GM12878 (cell line): ENCODE measurements around the gene S100A10. TPM values are rescaled to one million over a fixed set of nuclear protein-coding genes. Genes with fewer than 3 reads are reported as not detected.

Experiments
- ATAC-seq: fragments of 200-7000 bp; cut with Tn5 transposase; 3 replicates; pipeline ENCODE4 v1.9.1; 2020; ENCODE audit warnings: mild to moderate bottlenecking, moderate library complexity
- BruUV-seq: library from RNA; stranded (reverse); fragments of 400-500 nt; replicated peaks from 2 replicates; lab custom pipeline; 2021; lab: Mats Ljungman, UMichigan
- CTCF ChIA-PET: fragments of 300-600 bp; sonication (Branson Sonifier 250); formaldehyde crosslinking; extraction: SDS; loops from one replicate; lab custom pipeline; 2021; ENCODE audit warnings: inconsistent platforms; lab: Yijun Ruan, JAX
- POLR2A ChIA-PET: fragments of 350-600 bp; formaldehyde crosslinking; extraction: SDS; loops from one replicate; lab custom pipeline; 2021; ENCODE audit warnings: inconsistent platforms; lab: Charles Lee
- RAD21 ChIA-PET: fragments of 300-600 bp; sonication (Branson Sonifier 250); formaldehyde crosslinking; loops from one replicate; lab custom pipeline; 2023; ENCODE audit warnings: antibody characterized with exemption; ENCODE audit not compliant: unreplicated experiment; lab: Charles Lee
- SMC1A ChIA-PET: fragments of 300-600 bp; sonication (Branson Sonifier 250); formaldehyde crosslinking; loops from one replicate; lab custom pipeline; 2023; ENCODE audit not compliant: unreplicated experiment, uncharacterized antibody; lab: Charles Lee
- DNase-seq: peaks from one replicate; pipeline ENCODE4 v3.0.0-alpha.2; 2011; ENCODE audit warnings: low read depth, low spot score
- FAIRE-seq: peaks from 3 replicates; lab custom pipeline; 2011; peaks lifted over from hg19 to GRCh38; lab: Jason Lieb, UNC
- H2AFZ ChIP-seq: 2 replicates; pipeline ENCODE4 v1.6.0; 2011; ENCODE audit warnings: low read depth, low read length, control low read depth; ENCODE audit not compliant: control insufficient read depth
- H3K27ac ChIP-seq: 2 replicates; pipeline ENCODE4 v1.5.1; 2011; ENCODE audit warnings: control low read depth; ENCODE audit not compliant: control insufficient read depth, insufficient read depth
- H3K27me3 ChIP-seq, 2 experiments: replicated peaks in 1 of 2; 2 replicates each; pipeline versions ENCODE4 v1.6.0 to v1.6.1; 2011; ENCODE audit warnings: low read length in 1 of 2; ENCODE audit not compliant: control insufficient read depth in 2 of 2, insufficient read depth in 2 of 2
- H3K36me3 ChIP-seq, 2 experiments: 2 replicates each; pipeline ENCODE4 v1.5.1; 2011; ENCODE audit warnings: low read length in 1 of 2; ENCODE audit not compliant: control insufficient read depth in 2 of 2, insufficient read depth in 2 of 2
- H3K4me1 ChIP-seq: 2 replicates; pipeline ENCODE4 v1.6.1; 2011; ENCODE audit warnings: mild to moderate bottlenecking, low read length, moderate library complexity, mixed read lengths; ENCODE audit not compliant: control insufficient read depth, insufficient read depth
- H3K4me2 ChIP-seq: 2 replicates; pipeline ENCODE4 v1.6.0; 2011; ENCODE audit warnings: control low read depth; ENCODE audit not compliant: control insufficient read depth, insufficient read depth
- H3K4me3 ChIP-seq: fragments of 200-600 bp; sonication (generic); 2 replicates; pipeline ENCODE4 v1.5.1; 2016
- H3K79me2 ChIP-seq: 2 replicates; pipeline ENCODE4 v1.6.0; 2011; ENCODE audit warnings: low read length; ENCODE audit not compliant: control insufficient read depth, insufficient read depth
- H3K9ac ChIP-seq: 2 replicates; pipeline ENCODE4 v1.8.0; 2011; ENCODE audit warnings: low read length, control low read depth, mixed read lengths; ENCODE audit not compliant: control insufficient read depth, insufficient read depth
- H3K9me3 ChIP-seq: replicated peaks from 3 replicates; pipeline ENCODE4 v1.5.1; 2011; ENCODE audit warnings: mild to moderate bottlenecking, low read length; ENCODE audit not compliant: control insufficient read depth, insufficient read depth
- H4K20me1 ChIP-seq: 2 replicates; pipeline ENCODE4 v1.6.0; 2011; ENCODE audit not compliant: control insufficient read depth, insufficient read depth
- E2F8 ChIP-seq: fragments of 450-650 bp; IDR thresholded peaks from 2 replicates; pipeline ENCODE4 v1.6.1; 2018; ENCODE audit warnings: mild to moderate bottlenecking, low read depth, moderate library complexity; ENCODE audit not compliant: partially characterized antibody
- FOXK2 ChIP-seq: fragments of 450-650 bp; IDR thresholded peaks from 2 replicates; pipeline ENCODE4 v1.6.1; 2017; ENCODE audit warnings: mild to moderate bottlenecking, moderate library complexity
- GATAD2B ChIP-seq: fragments of 450-650 bp; conservative IDR thresholded peaks from 2 replicates; pipeline ENCODE4 v1.6.1; 2017; ENCODE audit warnings: low read depth, mild to moderate bottlenecking, moderate library complexity
- IRF5 ChIP-seq: fragments of 450-650 bp; IDR thresholded peaks from 2 replicates; pipeline ENCODE4 v1.6.1; 2017; ENCODE audit warnings: borderline replicate concordance
- MTA2 ChIP-seq: fragments of 450-650 bp; IDR thresholded peaks from 2 replicates; pipeline ENCODE4 v1.6.1; 2016; ENCODE audit warnings: low read depth, mild to moderate bottlenecking, moderate library complexity
- NR2C2 ChIP-seq: IDR thresholded peaks from 2 replicates; pipeline ENCODE4 v1.6.1; 2011; ENCODE audit warnings: borderline replicate concordance, low read depth; ENCODE audit not compliant: control insufficient read depth, insufficient read length
- PAX5 ChIP-seq: IDR thresholded peaks from 2 replicates; pipeline ENCODE4 v1.6.1; 2011; ENCODE audit warnings: low read depth, low read length, borderline replicate concordance
- PKNOX1 ChIP-seq: fragments of 450-650 bp; IDR thresholded peaks from 2 replicates; pipeline ENCODE4 v1.6.1; 2016; ENCODE audit warnings: mild to moderate bottlenecking
- ZNF592 ChIP-seq: fragments of 450-650 bp; IDR thresholded peaks from 2 replicates; pipeline ENCODE4 v1.6.1; 2017; ENCODE audit warnings: mild to moderate bottlenecking, moderate library complexity
- whole genome bisulfite sequencing: methylation state at CpG from one replicate; pipeline ENCODE4 v1.1.6; 2016; ENCODE audit warnings: low lambda C conversion rate; ENCODE audit not compliant: insufficient replicate concordance, insufficient coverage; ENCODE audit errors: missing lambda C conversion rate; 5-methylcytosine and 5-hydroxymethylcytosine counted together
- in situ Hi-C: fragments of 300-500 bp; cut with MboI; formaldehyde crosslinking; loops from 9 replicates; pipeline ENCODE4 v1.14.3; 2018; ENCODE audit warnings: mixed read lengths
- intact Hi-C: fragments of 100-400 bp; cut with micrococcal nuclease; formaldehyde crosslinking; loops from one replicate; pipeline ENCODE4 v1.14.2; 2022; ENCODE audit not compliant: unreplicated experiment
- polyA plus RNA-seq, 11 experiments: library from polyadenylated mRNA; depleted of rRNA in 4 of 11; unstranded in 6 of 11; stranded (reverse) in 5 of 11; fragments of >200 nt; fragmentation: Nextera tagmentation in 4 of 11; fragmentation: Illumina TruSeq in 1 of 11; extraction: Ambion mirVana in 4 of 11; extraction: Trizol in 1 of 11; gene quantifications; 1 replicate in 1 of 11; 2 replicates in 10 of 11; pipeline versions ENCODE4 v1.2.1 to v1.2.3, GENCODE V29; 2011 to 2016; ENCODE audit warnings: inconsistent platforms in 2 of 11, missing spikeins in 2 of 11, low read depth in 1 of 11
- total RNA-seq, 4 experiments: library from RNA; depleted of rRNA in 3 of 4; stranded (reverse); fragments of >200 nt in 3 of 4; fragmentation: Illumina TruSeq in 1 of 4; extraction: Trizol in 1 of 4; gene quantifications; 2 replicates each; pipeline versions ENCODE4 v1.2.1 to v1.2.3, GENCODE V29; 2013 to 2021

Gene S100A10
- total and polyA plus RNA-seq, 10 of the 15 experiments (the other 5 are each of a cell fraction or from before 2014, with no cell fraction given) = 0.18 to 2.8 (median 0.61) TPM; not detected in 2

DNA sequence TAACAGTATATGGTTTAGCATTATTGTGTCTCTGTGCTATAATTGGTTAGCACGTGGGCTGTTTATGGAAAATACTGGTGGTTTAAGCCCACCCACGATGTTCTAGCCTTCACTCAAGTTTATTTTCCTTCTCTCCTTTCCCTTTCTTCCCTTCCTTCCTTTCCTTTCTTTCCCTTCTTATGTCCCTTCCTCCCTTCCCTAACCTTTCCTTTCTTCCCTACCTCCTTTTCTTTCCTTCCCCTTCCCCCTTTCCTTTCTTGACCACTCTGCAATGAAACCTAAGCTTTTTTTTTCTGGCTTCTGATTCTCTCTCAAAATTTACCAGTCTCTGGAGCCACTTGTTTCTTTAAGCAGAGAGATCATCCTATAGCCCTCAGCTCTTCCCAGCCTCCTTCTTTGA is 13.4 kb upstream of the S100A10 start:
- ChIA-PET CTCF (interaction anchor here (0.6 kb wide), 1 partner anchor 907 kb away, joined by 4 read pairs; no protein-coding TSS in a partner anchor), SMC1A (interaction anchor here (0.8 kb wide), 1 partner anchor 11 kb away, joined by 3 read pairs; no protein-coding TSS in a partner anchor), POLR2A (no interaction called here), RAD21 (no interaction called here)
- TF ChIP-seq ZNF592 = no peak
- TF ChIP-seq GATAD2B = no peak
- no peak for TF ChIP-seq FOXK2
- TF ChIP-seq IRF5 = no peak
- no peak for TF ChIP-seq NR2C2
- TF ChIP-seq PAX5 = no peak
- TF ChIP-seq PKNOX1 = no peak
- no peak for TF ChIP-seq MTA2
- TF ChIP-seq E2F8 = no peak
- Histone ChIP-seq H3K79me2 (no peaks in the 10 kb centered on the region), H2AFZ (no peak overlapping the region), H4K20me1 (no peaks in the 10 kb centered on the region), H3K9me3 (no peaks in the 10 kb centered on the region), H3K4me3 (no peak overlapping the region), H3K9ac (no peak overlapping the region), H3K36me3 (no peaks in the 10 kb centered on the region), H3K4me1 (no peaks in the 10 kb centered on the region), H3K4me2 (no peak overlapping the region), H3K27me3 (peaks cover 3 to 6% of the 10 kb centered on the region in 2 experiments), H3K27ac (no peak overlapping the region)
- intact Hi-C loops (no loop called here), in situ Hi-C loops (no loop called here)
- no peak for DNase-seq
- 0% methylated on average over 2 of the region's 2 CpGs for WGBS
- BruUV-seq = no TSS peak
- no peak for ATAC-seq
- no peak for FAIRE-seq
